Measurements from ENCODE around the gene MORN3.

The MORN3 gene

DNA sequence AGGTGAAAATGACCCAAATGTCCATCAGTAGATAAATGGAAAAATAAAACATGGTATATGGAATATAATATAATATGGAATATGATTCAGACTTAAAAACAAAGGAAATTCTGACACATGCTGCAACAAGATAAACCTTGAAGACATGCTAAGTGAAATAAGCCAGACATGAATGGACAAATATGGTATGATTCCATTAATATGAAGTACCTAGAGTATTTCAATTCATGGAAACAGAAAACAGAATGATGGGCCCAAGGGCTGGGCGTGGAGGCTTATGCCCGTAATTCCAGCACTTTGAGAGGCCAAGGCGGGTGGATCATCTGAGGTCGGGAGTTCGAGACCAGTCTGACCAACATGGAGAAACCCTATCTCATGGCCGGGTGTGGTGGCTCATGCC, 65.9 kb downstream of the MORN3 start:
- DNase-seq (ENCODE audit: low read depth), result no peak
- TF ChIP-seq, protein P1, sequence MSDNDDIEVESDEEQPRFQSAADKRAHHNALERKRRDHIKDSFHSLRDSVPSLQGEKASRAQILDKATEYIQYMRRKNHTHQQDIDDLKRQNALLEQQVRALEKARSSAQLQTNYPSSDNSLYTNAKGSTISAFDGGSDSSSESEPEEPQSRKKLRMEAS (IDR thresholded peaks at IDR 0.05; ENCODE audit: low read depth, low read length), result no peak
- TF ChIP-seq, protein P2, sequence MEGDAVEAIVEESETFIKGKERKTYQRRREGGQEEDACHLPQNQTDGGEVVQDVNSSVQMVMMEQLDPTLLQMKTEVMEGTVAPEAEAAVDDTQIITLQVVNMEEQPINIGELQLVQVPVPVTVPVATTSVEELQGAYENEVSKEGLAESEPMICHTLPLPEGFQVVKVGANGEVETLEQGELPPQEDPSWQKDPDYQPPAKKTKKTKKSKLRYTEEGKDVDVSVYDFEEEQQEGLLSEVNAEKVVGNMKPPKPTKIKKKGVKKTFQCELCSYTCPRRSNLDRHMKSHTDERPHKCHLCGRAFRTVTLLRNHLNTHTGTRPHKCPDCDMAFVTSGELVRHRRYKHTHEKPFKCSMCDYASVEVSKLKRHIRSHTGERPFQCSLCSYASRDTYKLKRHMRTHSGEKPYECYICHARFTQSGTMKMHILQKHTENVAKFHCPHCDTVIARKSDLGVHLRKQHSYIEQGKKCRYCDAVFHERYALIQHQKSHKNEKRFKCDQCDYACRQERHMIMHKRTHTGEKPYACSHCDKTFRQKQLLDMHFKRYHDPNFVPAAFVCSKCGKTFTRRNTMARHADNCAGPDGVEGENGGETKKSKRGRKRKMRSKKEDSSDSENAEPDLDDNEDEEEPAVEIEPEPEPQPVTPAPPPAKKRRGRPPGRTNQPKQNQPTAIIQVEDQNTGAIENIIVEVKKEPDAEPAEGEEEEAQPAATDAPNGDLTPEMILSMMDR (IDR thresholded peaks at IDR 0.05; ENCODE audit: low read depth, low read length), result no peak
- TF ChIP-seq POLR2A (IDR thresholded peaks at IDR 0.05; ENCODE audit: extremely low read depth, insufficient read length) (no peak), MYC (IDR thresholded peaks at IDR 0.05; ENCODE audit: low read depth, low read length) (no peak)
- H3K4me3 ChIP-seq (ENCODE audit: low read depth, low read length), result no peak overlapping the region

DNA sequence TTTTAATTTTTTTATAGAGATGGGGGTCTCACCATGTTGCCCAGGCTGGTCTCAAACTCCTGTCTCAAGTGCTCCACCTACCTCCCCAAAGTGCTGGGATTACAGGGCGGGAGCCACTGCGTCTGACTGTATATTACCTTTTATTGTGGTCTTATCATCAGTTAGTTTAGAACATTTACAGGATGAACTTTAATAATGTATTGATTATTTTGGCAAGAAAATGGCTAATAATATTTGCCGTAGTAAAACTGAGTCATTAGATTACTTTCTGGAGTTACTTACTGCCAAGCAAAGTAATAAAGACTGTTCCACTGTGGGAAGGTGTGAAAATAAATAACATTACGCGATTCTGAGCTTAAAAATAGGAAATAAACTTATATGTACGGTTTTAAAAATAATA, 66.7 kb downstream of the MORN3 start:
- H3K4me3 ChIP-seq (ENCODE audit: low read depth, low read length), result no peak overlapping the region
- DNase-seq (ENCODE audit: low read depth), result no peak
- TF ChIP-seq, protein P2 (IDR thresholded peaks at IDR 0.05; ENCODE audit: low read depth, low read length), result no peak
- TF ChIP-seq POLR2A (IDR thresholded peaks at IDR 0.05; ENCODE audit: extremely low read depth, insufficient read length) (no peak), MYC (IDR thresholded peaks at IDR 0.05; ENCODE audit: low read depth, low read length) (no peak)
- TF ChIP-seq, protein P1 (IDR thresholded peaks at IDR 0.05; ENCODE audit: low read depth, low read length), result no peak

DNA sequence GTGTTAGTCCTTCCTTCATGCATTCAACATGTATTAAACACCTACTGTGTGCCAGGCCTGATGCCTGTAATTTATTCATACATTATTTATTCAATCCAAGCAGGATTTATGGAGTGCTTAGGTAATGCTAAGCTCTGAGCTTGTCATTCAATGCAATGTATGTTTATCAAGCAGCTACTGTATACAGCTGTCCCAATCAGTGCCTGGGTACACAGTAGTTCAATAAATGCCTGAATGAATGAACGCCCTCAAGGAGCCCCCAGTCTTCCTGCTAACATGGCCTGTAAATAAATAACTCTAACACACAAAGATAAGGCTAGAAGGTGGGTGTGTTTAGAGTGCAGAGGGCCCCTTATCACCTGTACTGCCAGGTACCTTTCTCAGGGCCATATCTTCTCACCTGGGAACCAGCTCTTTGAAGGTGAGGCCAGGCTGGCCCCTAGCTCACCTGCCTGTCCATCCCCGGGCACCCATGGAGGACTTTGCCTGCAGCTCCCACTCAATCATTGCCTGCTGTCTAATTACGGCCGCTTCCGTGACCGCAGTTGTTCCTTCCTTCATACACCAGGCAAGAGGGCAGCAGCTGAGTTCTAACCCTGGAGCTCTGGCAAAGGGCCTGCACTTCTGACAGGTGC, 68.6 kb downstream of the MORN3 start:
- no peak for TF ChIP-seq MYC (IDR thresholded peaks at IDR 0.05; ENCODE audit: low read depth, low read length)
- TF ChIP-seq, protein P1 (IDR thresholded peaks at IDR 0.05; ENCODE audit: low read depth, low read length), result no peak
- no peak for TF ChIP-seq POLR2A (IDR thresholded peaks at IDR 0.05; ENCODE audit: extremely low read depth, insufficient read length)
- TF ChIP-seq, protein P2 (IDR thresholded peaks at IDR 0.05; ENCODE audit: low read depth, low read length), result no peak
- no peak overlapping the region for H3K4me3 ChIP-seq (ENCODE audit: low read depth, low read length)
- DNase-seq (ENCODE audit: low read depth), result no peak

All from NB4 (cell line).